Endodermal cell (in vitro differentiated cells): ENCODE data around the gene CMSS1. TPM values are rescaled to one million over a fixed set of nuclear protein-coding genes. Genes with fewer than 3 reads are reported as not detected.

Experiments
- DNase-seq: peaks from one replicate; pipeline ENCODE4 v3.0.0-alpha.2; 2017
- H3K27ac ChIP-seq: 2 replicates; pipeline ENCODE4 v1.5.1; 2013; ENCODE audit warnings: mild to moderate bottlenecking, low read depth, low read length, moderate library complexity
- H3K27me3 ChIP-seq: 2 replicates; pipeline ENCODE4 v1.6.1; 2013; ENCODE audit warnings: mild to moderate bottlenecking, low read length, moderate library complexity; ENCODE audit not compliant: insufficient read depth, control insufficient read depth, poor library complexity, severe bottlenecking
- H3K36me3 ChIP-seq: 2 replicates; pipeline ENCODE4 v1.7.0; 2013; ENCODE audit warnings: mild to moderate bottlenecking, low read length, moderate library complexity; ENCODE audit not compliant: control insufficient read depth, insufficient read depth
- H3K4me1 ChIP-seq: one replicate; pipeline ENCODE4 v1.7.0; 2013; ENCODE audit warnings: low read length; ENCODE audit not compliant: control insufficient read depth, insufficient read depth
- H3K4me3 ChIP-seq: 2 replicates; pipeline ENCODE4 v1.5.1; 2013; ENCODE audit warnings: mild to moderate bottlenecking, low read length, moderate library complexity
- H3K9ac ChIP-seq: 2 replicates; pipeline ENCODE4 v1.6.1; 2013; ENCODE audit warnings: mild to moderate bottlenecking, low read length, moderate library complexity; ENCODE audit not compliant: poor library complexity, severe bottlenecking; ENCODE audit errors: extremely low read depth
- H3K9me3 ChIP-seq: 2 replicates; pipeline ENCODE4 v1.6.1; 2013; ENCODE audit warnings: mild to moderate bottlenecking, low read length, moderate library complexity; ENCODE audit not compliant: control insufficient read depth
- H3K27ac Mint-ChIP-seq: 2 replicates; pipeline ENCODE4 v1.8.0; 2020; ENCODE audit warnings: mixed read lengths
- H3K27me3 Mint-ChIP-seq: 2 replicates; pipeline ENCODE4 v1.8.0; 2021; ENCODE audit warnings: mild to moderate bottlenecking, mixed read lengths; ENCODE audit not compliant: insufficient read depth
- H3K36me3 Mint-ChIP-seq: 2 replicates; pipeline ENCODE4 v1.8.0; 2020; ENCODE audit warnings: low read depth, mixed read lengths
- H3K4me1 Mint-ChIP-seq: 2 replicates; pipeline ENCODE4 v1.8.0; 2020; ENCODE audit warnings: mixed read lengths
- H3K4me3 Mint-ChIP-seq: 2 replicates; pipeline ENCODE4 v1.8.0; 2020; ENCODE audit warnings: mild to moderate bottlenecking, moderate library complexity, mixed read lengths
- H3K9me3 Mint-ChIP-seq: 2 replicates; pipeline ENCODE4 v1.8.0; 2020; ENCODE audit warnings: mild to moderate bottlenecking, mixed read lengths
- WGBS, 2 experiments: methylation state at CpG; one replicate each; pipeline versions ENCODE4 v1.1.5 to v1.1.7; 2013; ENCODE audit warnings: missing lambda C conversion rate in 2 of 2, mixed read lengths in 1 of 2; ENCODE audit not compliant: insufficient coverage in 1 of 2, insufficient read length in 1 of 2; 5-methylcytosine and 5-hydroxymethylcytosine counted together
- total RNA-seq, 2 donors: library from RNA; stranded (reverse); fragmentation: NEBNext Ultra II Directional in 1 of 2; extraction: Animal tissue kit (Norgen Biotek cat#: 25700) in 1 of 2; gene quantifications; 2 replicates in 1 of 2; 3 replicates in 1 of 2; pipeline ENCODE4 v1.2.1, GENCODE V29; 2021
- TF ChIP-seq, protein P1 (sequence below): fragments of 200-600 bp; sonication (generic); conservative IDR thresholded peaks from 2 replicates; pipeline ENCODE4 v1.5.0; 2021; ENCODE audit warnings: antibody characterized with exemption, mild to moderate bottlenecking

The CMSS1 gene
- total RNA-seq, 2 donors from 2014 or later, result 48.5 to 50.8 TPM

DNA sequence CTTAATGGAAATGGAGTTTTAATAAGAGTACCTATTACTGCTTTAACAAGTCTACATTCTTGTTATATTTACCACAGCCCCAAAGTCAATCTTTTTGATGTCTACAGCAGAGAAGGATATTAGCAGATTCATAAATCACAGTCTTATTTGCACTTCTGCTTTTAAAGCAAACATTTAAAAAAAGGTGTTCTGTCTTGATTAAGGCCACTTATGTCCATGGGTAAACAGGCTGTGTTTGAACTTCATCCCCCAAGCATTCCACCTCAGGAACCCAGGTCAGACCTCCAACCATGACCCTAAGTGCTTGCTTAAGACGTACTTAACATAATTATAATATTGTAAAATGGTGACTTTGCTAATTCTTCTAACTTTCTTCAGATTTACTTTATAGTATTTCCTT, 113.4 kb downstream of the CMSS1 start:
- Histone ChIP-seq H3K36me3 (no peaks in the 10 kb centered on the region), H3K27ac (no peak overlapping the region), H3K4me3 (no peak overlapping the region), H3K4me1 (peaks cover 10% of the 10 kb centered on the region), H3K27me3 (no peaks in the 10 kb centered on the region), H3K9me3 (no peaks in the 10 kb centered on the region), H3K9ac (no peak overlapping the region)
- Mint-ChIP-seq H3K4me3 (no peak overlapping the region), H3K27ac (no peak overlapping the region), H3K9me3 (no peaks in the 10 kb centered on the region), H3K27me3 (no peaks in the 10 kb centered on the region), H3K4me1 (peaks cover 47% of the 10 kb centered on the region), H3K36me3 (peaks cover 3% of the 10 kb centered on the region)
- DNase-seq, result no peak
- TF ChIP-seq, protein P1, sequence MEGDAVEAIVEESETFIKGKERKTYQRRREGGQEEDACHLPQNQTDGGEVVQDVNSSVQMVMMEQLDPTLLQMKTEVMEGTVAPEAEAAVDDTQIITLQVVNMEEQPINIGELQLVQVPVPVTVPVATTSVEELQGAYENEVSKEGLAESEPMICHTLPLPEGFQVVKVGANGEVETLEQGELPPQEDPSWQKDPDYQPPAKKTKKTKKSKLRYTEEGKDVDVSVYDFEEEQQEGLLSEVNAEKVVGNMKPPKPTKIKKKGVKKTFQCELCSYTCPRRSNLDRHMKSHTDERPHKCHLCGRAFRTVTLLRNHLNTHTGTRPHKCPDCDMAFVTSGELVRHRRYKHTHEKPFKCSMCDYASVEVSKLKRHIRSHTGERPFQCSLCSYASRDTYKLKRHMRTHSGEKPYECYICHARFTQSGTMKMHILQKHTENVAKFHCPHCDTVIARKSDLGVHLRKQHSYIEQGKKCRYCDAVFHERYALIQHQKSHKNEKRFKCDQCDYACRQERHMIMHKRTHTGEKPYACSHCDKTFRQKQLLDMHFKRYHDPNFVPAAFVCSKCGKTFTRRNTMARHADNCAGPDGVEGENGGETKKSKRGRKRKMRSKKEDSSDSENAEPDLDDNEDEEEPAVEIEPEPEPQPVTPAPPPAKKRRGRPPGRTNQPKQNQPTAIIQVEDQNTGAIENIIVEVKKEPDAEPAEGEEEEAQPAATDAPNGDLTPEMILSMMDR, result no peak
- no CpG with 5 or more reads among the region's 1 CpG for WGBS, 2 experiments

- Histone ChIP-seq H3K27me3 (no peaks in the 10 kb centered on the region), H3K9me3 (no peaks in the 10 kb centered on the region), H3K4me3 (peak overlapping the region; percentile 32), H3K4me1 (peaks cover 11% of the 10 kb centered on the region), H3K9ac (no peak overlapping the region), H3K36me3 (no peaks in the 10 kb centered on the region), H3K27ac (no peak overlapping the region)
- TF ChIP-seq, protein P1, result no peak
- Mint-ChIP-seq H3K4me1 (peaks cover 48% of the 10 kb centered on the region), H3K27ac (no peak overlapping the region), H3K36me3 (peaks cover 3% of the 10 kb centered on the region), H3K9me3 (no peaks in the 10 kb centered on the region), H3K4me3 (no peak overlapping the region), H3K27me3 (no peaks in the 10 kb centered on the region)
- WGBS, 2 experiments, result 67 to 90% methylated on average over 3 to 5 of the region's 5 CpGs
- DNase-seq, result peak; percentile 51
These were observed 116.5 kb downstream of the CMSS1 start for GRCh38 chr3:99933971-99934750.

- no peak overlapping the region for H3K4me3 Mint-ChIP-seq
These were observed 117.5 kb downstream of the CMSS1 start for GRCh38 chr3:99934975-99935797.

More at GRCh38 chr3:99934975-99935797, 117.5 kb downstream of the CMSS1 start:
- Mint-ChIP-seq H3K36me3 (peaks cover 3% of the 10 kb centered on the region), H3K27me3 (no peaks in the 10 kb centered on the region), H3K9me3 (no peaks in the 10 kb centered on the region), H3K4me1 (peaks cover 52% of the 10 kb centered on the region), H3K27ac (no peak overlapping the region)
- H3K27me3 ChIP-seq, result no peaks in the 10 kb centered on the region
- TF ChIP-seq, protein P1, result no peak
- peak overlapping the region; percentile 32 for H3K4me3 ChIP-seq
- H3K4me1 ChIP-seq, result peaks cover 11% of the 10 kb centered on the region
- WGBS, 2 experiments, result 80 to 89% methylated on average over 2 to 4 of the region's 4 CpGs
- no peak for DNase-seq
- no peaks in the 10 kb centered on the region for H3K9me3 ChIP-seq
- no peak overlapping the region for H3K27ac ChIP-seq
- H3K9ac ChIP-seq, result no peak overlapping the region
- H3K36me3 ChIP-seq, result no peaks in the 10 kb centered on the region
